GM12801 (cell line): Measurements from ENCODE around the gene MSL3B.

Experiments
- CTCF ChIP-seq: IDR thresholded peaks from one replicate; pipeline ENCODE4 v1.5.1; 2011; ENCODE audit warnings: control low read depth; ENCODE audit not compliant: insufficient read length; ENCODE audit errors: extremely low read depth

Gene MSL3B

GRCh38 chr2:233837694-233838229, 30.4 kb downstream of the MSL3B start:
- no peak for TF ChIP-seq CTCF

GRCh38 chr2:233836359-233836758, 31.8 kb downstream of the MSL3B start:
- TF ChIP-seq CTCF, result no peak

GRCh38 chr2:233835230-233836186, 32.7 kb downstream of the MSL3B start:
- no peak for TF ChIP-seq CTCF

GRCh38 chr2:233833345-233833744, 34.8 kb downstream of the MSL3B start:
- TF ChIP-seq CTCF, result no peak

- TF ChIP-seq CTCF, result no peak
Observed at GRCh38 chr2:233832869-233833311, 35.3 kb downstream of the MSL3B start.

- no peak for TF ChIP-seq CTCF
Observed at GRCh38 chr2:233832414-233832813, 35.8 kb downstream of the MSL3B start.

GRCh38 chr2:233831861-233832260, 36.3 kb downstream of the MSL3B start:
- TF ChIP-seq CTCF, result no peak
